HG02642 (cell line): ENCODE data around the gene XRCC6.
"Not testable (repeated sequence)": the region's sequence is repeated elsewhere in the genome, so short reads cannot be mapped to it uniquely, and the experiment has no call there.

Source experiments
- ATAC-seq: cut with Tn5 transposase; IDR thresholded peaks from one replicate; pipeline ENCODE4 v1.9.1; 2021; ENCODE audit warnings: mild to moderate bottlenecking; ENCODE audit not compliant: unreplicated experiment, poor library complexity

Gene XRCC6

DNA sequence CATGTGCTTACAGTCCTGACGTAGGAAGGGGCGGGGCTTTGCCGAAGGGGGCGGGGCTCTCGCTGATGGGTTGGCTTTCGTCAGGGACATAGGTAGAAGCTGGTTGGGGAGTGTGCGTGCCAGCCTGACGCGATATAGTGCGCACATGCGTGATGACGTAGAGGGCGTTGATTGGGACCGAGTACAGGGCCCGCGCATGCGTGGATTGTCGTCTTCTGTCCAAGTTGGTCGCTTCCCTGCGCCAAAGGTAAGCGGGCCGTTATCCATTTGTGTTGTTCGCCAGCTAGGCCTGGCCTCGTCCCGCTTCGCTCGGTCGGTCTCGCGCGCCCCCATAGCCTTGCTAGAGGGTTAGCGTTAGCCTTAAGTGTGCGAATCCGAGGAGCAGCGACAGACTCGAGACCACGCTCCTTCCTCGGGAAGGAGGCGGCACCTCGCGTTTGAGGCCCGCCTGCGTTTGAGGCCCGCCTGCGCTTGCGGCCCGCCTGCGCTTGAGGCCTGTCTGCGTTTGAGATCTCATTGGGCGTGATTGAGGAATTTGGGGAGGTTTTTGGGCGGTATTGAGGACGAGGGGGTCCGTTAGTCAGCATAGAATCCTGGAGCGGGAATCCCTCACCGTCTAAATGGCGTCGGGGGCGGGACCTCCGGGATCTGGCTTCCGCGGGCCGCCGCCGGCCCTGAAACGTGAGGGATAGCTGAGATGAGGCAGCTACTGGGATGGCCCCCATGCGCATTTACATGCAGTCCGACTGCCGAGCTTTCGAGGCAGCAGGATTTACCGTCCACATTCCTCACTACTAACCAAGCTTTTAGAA is at the start of gene XRCC6:
XRCC6 (plus strand) TSS at position 197 of the 812 bp plus-strand sequence. CDS start 710 bp downstream, outside the sequence.
- peak; percentile 86 for ATAC-seq

DNA sequence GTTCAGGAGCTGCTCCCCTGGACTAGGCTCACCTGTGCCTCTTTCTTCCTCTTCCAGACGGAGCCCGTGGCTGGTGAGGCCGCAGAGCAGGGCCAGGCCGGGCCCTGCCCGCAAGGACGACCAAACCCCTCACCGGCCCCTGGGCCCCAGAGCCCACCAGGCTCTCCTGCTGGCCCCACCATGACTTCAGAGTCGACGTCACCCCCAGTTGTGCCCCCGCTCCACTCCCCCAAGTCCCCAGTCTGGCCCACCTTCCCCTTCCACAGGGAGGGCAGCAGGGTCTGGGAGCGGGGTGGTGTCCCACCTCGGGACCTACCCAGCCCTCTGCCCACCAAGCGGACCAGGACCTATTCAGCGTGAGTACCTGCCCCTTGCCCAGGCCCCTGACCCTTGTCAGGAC is 49.3 kb upstream of the XRCC6 start:
- ATAC-seq, result no peak

DNA sequence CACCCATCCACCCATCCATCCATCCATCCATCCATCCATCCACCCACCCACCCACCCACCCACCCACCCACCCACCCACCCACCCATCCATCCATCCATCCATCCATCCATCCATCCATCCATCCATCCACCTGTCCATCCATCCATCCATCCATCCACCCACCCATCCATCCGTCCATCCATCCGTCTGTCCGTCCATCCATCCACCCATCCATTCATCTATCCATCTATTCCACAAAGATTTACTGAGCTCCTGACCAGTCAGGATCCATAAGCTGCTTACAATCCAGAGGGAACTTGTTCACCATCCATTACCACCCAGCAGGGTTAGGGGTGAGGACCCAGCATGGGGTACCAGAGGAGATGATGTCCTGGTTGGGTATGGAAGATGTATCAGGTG is 48.8 kb upstream of the XRCC6 start:
- ATAC-seq, result not testable (repeated sequence)

DNA sequence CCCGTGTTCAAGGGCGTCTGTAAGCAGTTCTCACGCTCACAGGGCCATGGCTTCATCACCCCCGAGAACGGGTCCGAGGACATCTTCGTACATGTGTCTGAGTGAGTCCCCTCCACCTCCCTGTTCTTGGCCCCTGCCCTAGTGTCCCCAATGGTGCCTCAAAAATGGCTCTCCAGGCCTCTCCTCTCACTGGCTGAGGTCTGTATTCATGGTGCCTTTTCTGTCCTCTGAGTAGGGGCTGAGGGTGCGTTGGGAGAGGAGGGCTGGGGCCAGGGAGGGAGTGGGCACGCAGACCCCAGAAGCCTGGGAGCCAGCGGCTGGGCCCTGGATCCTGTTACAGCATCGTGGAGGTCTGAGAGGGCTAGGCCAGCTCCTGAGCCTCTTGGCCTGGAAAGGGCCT is 47.4 kb upstream of the XRCC6 start:
- no peak for ATAC-seq

DNA sequence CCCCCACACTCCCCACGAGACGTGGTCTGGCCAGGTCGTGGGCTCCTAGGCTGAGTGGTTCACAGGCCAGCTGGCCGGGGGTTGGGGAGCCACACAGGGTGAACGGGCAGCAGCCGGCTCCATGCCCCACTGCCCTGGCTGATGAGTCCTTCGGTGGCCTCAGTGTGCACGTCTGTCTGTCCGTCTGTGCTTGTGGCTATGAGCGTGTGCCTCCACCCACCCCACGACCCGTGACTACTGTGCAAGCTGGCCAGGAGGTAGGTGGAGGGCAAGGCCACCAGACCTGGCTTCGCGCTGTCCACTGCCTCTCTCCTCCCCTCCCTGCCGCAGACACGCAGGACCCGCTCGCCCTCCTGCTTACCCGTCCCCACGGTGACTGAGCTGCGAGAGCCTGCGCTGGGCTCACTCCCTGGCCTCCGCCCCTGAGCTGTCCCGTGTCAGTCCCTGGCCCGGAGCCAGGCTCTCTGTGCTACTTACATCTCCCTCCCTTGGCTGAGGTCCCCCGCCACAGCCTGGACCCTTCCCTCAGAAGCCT is 46.2 kb upstream of the XRCC6 start:
- ATAC-seq, result no peak

DNA sequence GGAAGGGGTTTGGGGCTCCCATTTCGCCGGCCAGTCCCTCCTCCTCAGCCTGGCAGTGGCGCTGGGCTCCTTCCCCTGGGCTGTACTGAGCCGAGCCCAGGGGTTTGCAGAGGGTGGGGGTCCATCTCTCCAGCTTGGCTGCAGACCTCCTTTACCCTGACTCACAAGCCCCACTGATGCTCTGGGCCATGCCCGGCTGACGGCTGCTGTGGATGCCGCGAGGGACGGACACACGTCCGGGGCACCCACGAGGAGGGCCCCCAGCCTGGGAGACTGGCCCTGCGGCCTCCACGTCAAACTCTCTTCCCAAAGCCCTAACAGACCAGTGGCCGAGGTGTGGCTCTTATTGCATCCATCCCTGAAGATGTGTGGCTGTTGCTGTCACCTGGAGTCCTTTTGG is 45.6 kb upstream of the XRCC6 start:
- no peak for ATAC-seq

DNA sequence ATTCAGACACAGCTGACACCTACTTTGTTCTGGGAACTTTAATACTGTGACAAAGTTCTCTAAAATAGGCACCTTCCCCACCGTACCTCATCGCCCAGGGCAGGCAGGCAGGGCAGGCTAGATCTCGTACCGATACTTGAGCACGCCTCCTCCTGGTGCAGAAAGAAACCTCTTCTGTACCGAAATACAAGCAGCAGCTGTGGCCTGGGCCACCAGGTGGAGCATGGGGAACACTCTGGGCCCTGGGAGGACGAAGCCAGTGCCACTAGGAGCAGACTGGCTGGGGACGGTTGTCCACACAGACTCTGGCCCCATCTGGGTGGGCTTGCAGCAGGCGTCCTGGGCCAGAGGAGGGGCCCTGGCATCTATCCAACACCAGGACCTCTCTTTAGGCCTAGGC is 44.2 kb upstream of the XRCC6 start:
- no peak for ATAC-seq

DNA sequence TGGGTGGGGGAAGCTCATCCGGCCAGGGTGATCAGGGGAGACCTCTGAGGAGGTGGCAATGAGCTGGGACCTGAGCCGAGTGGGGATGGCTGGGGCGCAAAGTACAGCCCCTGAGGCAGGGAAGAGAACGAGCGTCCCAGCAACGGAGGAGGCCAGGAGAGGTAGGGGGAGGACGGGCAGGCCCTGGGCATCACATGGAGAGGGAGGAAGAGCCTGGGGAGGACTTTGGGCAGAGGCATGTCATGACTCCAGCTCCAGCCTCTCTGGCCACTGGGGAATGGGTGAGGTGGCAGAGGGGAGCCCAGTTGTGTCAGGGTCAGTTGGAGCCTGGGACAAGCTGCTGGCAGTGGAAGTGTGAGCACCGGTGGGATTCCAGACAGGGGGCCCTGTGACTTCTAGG is 43.0 kb upstream of the XRCC6 start:
- no peak for ATAC-seq

DNA sequence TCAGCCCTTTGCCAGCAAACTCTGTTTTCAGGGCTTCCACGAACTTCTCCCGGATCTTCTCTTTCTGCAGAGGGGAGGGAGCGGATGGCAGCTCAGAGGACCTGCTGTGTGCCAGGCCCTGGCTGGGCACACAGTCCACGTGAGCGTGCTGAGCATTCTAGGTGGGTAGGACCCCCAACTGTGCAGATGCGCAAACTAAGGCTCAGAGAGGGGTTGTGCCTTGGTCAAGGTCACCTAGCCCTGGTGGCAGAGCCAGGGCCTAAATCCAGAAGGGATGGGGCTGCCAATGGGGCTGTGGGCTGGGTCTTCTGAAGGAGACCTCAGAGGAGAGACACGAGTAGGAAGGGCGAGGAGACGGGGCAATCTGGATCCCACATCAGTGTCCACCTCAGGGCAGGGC is 42.3 kb upstream of the XRCC6 start:
- ATAC-seq, result no peak

DNA sequence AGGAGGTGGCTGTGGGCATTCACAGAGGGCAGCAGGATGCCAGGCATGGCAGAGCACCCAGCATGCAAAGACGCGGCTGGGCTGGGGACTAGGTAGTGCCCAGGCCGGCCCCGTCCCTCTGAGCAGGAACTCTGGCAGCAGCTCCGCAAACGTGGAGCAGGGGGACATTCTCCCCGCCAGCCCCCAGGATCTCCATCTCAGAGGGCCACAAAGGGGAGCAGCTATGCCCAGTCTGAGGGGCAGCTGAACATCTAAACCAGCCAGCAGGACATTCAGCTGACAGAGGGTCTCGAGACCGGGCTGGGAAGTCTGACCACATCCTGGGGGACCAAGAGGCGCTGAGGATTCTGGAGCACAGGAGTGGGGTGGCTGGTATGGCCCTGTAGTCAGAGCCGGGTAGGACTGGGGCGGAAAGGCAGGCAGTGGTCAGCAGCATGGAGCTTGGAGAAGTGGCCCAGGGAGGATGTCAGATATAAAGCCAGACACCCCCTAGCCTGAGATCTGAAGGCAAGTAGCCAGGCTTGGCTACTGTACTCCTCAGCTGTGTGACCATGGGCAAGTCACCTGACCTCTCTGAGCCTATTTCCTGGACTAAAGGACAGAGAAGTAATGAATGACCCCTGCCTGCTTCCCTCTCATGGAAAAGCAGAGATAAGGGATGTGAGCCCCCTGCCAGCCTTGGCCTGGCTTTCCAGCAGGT is 41.6 kb upstream of the XRCC6 start:
- no peak for ATAC-seq

DNA sequence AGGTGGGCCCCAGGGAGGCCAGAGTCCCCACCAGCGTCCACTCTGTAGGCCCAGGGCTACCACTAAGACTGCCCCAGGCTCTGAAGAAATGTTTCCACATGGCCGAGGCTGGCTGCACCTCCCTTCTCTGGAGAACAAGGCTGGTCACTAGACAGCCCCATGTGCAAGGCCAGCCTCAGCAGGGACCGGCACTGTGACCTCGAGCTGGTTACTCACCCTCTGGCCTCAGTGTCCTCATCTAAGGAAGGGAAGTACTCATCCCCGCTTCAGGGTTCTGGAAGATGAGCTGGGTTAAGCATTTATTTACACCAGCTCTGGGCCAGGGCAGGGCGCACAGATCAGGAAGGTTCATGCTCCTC is 41.1 kb upstream of the XRCC6 start:
- ATAC-seq, result no peak

DNA sequence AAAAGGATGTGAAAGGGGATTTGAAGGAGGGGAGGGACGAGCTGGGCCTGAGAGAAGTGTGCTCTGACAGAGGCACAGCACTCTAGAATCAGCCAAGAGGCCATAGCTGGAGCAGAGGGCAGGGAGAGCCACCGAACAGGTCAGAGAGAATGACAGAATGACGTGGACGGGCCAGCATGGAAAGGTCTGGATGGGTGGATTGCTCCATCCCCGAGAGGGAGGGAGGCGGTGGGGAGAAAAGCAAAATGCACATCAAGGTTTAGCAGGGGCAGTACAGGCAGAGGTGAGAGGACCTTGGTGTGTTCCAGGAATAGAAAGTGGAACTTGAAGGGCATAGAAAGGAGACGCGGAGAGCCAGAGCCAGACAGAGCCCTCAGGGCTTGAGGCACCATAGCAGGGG is 38.4 kb upstream of the XRCC6 start:
- ATAC-seq, result no peak

DNA sequence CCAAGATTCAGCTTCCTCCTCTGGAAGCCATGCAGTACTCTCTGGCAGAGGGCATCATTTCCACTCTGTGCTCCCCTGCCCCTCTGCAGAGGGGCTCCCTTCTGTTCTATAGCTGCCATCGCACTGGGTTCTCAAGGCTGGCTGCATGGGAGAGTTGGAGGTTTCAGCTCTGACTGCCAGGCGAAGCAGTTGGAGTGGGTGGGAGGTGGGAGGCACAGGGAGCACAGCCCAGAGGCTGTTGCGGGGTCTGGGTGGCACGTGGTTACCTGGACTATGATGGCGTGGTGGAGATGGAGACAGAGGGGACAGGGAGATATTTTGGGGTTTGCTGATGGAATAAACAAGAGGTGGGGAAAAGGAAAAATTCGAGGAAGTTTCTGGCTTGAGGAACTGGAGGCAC is 36.2 kb upstream of the XRCC6 start:
- no peak for ATAC-seq

DNA sequence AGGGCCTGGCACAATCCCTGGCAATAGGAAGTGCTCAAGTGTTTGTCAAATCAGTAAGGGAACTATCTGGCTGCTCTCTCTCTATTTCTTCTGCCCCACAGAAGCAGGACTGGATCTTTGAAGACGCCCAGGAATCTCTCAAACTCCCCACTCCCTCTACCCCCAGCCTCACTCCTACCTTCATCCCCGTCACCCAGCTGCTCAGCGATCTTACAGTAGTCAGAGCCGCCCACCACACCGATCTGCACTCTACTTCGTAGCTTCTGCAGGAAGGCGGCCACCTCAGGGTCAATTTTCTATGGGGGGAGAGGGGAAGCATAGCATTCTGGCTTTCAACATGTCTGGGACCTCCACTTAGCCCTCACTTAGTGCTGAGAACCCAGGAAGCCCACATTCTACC is 35.2 kb upstream of the XRCC6 start:
- no peak for ATAC-seq

DNA sequence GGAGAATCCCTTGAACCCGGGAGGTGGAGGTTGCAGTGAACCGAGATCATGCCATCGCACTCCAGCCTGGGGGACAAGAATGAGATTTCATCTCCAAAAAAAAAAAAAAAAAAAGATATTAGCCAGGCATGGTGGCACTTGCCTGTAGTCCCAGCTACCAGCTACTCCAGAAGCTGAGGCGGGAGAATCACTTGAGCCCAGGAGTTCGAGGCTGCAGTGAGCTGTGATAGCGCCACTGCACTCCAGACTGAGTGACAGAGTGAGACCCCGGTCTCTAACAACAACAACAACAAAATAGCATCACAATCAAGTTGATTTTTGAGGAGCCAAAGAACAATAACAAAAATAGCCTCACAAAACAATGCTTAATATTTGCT is 33.8 kb upstream of the XRCC6 start:
- no peak for ATAC-seq

DNA sequence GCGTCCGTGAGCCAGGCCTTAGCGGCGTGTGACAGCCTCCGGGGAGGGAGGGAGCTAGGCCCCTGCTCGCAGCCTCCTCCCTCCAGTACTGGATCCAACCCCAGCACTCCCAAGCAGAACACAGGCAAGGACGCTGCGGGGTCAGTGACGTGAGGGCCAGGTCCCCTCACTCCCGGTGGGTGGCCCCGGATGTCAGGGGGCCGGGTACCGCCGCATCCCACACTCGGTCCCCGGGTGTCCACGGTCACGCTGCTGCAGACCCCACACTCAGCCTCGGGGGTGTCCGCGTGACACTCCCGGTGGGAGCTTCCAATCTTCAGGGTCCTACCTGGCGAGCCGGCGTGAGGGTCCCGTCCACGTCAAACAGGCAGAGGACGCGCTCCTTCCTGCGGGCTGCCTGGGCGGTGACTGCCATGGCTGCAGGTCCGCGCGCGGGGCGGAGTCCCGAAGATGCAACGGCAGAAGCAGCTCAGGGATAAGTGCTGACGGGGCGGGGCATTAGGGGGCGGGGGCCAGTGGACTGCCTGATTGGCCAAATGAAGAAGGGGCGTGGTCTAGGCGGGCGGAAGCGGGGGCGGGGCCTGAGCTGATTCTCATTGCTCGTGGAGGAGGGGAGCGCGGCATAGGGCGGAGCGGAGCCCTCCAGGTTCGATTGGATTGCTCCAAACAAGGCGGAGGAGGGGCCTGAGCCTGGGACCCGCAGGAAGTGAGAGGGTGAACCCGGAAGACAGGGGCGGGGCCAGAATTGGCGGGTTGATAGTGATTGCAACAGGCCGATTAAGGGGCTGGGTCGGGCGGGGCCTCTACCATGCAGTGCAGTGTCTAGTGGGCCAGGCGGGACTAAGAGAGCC is 31.5 kb upstream of the XRCC6 start, which contains the start of gene PMM1:
PMM1 (minus strand) TSS at position 450 of the 851 bp plus-strand sequence; CDS start at position 415, 35 bp downstream.
- ATAC-seq, result peak; percentile 89

DNA sequence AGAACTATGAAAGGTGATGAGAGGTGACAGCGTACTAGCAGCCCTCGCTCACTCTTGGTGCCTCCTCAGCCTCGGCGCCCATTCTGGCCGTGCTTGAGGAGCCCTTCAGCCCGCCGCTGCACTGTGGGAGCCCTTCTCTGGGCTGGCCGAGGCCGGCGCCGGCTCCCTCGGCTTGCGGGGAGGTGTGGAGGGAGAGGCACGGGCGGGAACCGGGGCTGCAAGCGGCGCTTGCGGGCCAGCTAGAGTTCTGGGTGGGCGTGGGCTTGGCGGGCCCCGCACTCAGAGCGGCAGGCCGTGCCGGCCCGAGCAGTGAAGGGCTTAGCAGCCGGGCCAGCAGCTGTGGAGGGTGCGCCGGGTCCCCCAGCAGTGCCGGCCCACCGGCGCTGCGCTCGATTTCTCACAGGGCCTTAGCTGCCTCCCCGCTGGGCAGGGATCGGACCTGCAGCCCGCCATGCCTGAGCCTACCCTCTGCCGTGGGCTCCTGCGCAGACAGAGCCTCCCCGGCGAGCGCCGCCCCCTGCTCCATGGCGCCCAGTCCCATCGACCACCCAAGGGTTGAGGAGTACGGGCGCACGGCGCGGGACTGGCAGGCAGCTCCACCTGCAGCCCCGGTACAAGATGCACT is 27.6 kb upstream of the XRCC6 start:
- ATAC-seq, result not testable (repeated sequence)

DNA sequence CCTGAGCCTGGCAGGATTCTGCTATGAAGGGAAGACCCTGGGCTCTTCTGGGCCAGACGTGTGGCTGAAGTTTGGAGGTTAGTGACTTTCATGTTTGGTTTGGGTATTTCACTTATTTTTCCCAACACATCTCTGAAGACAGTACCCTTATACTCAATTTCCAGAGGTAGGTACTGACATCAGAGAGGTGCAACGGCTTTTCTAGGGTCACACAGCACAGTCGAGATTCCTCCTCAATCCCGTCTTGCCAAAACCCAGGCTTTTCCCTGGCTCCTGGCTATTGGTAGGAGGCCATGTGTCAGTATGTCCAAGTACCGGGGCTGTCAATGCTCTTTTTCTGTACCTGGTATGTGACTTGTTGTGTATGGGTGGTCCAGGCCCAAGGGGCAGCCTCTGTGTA is 25.4 kb upstream of the XRCC6 start:
- ATAC-seq, result no peak

DNA sequence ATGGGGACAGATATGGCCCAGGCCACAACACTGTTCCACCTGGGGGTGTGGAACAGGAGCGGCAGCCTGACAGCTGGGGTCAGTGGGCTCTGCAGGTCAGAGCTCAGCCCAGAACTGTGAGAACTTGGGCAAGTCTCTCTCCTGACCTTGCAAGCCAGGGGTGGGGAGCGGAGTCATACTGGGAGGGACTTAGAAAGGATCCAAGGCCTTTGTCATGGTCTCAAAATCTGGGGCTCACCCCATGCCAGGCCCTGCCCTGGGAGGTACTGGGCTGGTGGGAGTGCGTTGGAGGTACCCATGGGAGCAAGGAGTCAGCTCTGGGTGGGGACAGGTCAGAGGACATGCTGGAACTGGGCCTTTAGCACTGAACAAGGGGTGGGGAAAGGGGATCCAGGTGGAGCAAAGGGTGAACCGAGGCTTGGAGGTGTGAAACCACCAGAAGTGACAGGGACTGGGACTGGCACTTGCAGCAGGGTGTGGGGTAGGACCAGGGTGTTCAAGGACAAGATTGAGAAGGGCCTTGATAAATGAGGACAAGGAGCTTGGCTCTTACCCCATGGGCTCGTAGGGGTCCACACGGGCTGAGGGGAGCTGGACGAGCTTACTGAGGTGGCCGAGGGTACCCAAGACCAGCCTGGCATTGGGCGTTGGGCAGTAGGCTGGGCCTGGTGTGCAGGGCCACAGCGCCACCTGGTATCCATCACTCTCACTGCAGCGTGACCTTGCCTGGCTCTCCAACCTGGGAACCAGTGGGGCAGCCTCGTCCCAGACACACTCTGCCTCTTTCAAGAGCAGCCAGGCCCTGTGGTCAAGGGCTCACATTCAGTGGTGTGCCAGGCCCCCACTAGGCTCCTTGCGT is 24.1 kb upstream of the XRCC6 start:
- no peak for ATAC-seq

DNA sequence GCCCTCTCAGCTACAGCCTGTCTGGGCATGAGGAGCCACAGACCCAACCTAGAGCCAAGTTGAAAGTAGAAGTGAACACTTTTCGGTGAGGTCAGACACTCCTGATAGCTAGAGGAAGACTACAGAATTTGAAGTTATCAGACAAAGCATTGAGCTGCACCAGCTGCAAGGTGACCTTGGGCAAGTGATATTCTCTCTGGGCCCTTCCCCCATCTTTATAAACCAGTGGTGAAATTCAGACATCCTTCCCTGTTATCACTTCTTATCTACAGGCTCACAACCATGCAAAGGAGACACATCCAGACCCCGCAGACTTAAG is 23.5 kb upstream of the XRCC6 start:
- no peak for ATAC-seq
